NCI-H1694 (cell line): Measurements from ENCODE around the gene VSTM2L.

Experiments used
- DNase-seq: peaks from one replicate; lab custom pipeline; 2025; lab: John Stamatoyannopoulos, UW

Gene VSTM2L

DNA sequence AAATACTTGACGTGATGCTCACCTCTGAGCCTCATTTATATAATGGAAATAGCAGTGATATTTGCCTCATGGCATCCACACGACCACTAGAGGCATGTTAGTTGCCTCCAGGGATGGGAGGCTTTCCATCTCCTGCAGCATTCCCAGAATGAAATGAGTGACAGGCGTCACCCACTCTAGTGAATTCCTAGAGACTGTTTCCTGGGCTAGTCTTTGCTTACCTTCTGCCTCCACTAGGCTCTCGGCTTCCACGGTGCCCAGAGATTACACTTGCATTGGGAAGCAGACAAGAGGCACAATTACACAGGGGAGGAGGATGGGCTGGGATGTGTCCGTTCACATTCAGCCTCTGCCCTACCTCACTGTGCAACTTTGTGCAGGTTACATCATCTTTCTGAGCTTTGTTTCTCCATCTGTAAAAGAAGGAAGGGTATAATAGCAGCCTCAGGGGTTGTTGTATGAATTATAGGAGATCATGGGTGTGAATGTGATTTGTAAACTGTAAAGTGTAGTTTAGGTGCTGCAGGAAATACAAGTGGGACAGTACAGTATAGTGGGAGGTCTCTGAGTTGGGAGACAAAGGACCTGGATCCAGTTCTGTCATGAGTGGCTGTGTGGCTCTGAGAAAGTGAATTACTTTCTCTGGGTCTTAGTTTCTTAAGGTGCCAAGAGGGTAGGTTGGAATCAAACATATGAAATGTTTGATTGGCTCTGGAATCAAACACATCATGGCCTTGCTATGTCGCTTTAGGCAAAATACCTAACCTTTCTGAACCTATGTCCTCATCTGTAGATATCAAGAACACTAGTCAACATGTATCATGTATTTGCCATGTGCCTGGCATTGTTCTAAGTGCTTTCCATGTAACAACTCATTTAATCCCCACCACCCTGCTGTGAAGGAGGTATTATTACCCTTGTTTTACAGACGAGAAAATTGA, 3.6 kb upstream of the VSTM2L start:
- no peak for DNase-seq

DNA sequence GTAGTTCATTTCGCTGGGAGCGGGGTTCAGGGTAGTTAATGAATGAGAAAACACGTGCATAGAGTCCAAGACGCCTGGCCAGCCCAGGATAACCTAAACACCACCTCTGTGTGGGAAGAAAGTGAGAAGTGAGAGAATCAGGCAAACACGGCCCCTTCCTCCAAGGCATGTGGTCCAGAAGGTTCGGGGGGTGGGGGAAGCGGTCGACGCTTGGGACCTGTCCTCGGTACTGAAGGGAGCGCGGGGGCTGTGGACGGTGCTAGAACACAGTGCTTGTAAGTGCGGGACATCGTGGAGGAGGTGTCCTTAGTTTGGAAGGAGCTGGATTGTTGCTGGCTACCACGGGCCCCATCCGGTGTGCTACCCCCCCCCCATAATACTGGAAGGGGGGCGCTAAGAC, 1.7 kb upstream of the VSTM2L start:
- no peak for DNase-seq

DNA sequence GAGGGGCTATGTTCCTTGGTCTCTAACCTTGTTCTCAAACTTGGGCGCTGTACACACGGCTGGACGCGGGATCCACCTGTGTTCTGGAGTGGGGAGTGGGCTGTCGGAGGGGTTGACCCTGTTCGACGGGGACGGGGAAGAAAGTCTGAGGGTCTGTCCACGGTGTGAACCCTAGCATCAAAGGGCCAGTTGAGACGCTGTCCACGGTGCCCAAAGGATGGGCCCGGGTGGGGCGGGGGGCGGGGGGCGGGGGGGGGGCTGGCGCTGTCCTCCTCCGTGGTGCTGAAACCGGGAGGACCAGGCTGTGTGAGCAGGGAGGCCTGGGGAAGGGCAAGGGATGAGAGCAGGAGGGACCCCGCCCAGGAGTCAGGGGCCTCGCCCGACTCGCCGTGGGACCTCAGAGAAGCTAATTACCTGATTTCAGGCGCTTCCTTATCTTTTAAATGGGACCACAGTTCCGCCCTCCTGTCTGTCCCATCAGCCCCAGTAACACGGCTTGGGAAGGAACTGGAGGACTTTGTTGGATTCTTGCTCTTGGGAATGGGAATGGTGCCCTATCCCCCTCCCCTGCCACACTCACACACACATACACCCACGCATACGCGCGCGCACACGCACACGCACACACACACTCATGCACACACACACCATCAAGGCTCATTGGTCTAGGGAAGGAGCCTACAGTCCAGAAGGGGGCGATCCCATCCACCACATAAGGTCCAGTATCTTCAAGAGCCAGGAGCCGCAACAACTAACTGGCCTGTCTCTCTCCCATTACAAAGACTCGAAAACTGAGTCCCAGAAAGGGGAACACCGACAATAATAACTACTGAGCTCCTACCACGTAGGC, 1.0 kb upstream of the VSTM2L start:
- peak; percentile 50 for DNase-seq

DNA sequence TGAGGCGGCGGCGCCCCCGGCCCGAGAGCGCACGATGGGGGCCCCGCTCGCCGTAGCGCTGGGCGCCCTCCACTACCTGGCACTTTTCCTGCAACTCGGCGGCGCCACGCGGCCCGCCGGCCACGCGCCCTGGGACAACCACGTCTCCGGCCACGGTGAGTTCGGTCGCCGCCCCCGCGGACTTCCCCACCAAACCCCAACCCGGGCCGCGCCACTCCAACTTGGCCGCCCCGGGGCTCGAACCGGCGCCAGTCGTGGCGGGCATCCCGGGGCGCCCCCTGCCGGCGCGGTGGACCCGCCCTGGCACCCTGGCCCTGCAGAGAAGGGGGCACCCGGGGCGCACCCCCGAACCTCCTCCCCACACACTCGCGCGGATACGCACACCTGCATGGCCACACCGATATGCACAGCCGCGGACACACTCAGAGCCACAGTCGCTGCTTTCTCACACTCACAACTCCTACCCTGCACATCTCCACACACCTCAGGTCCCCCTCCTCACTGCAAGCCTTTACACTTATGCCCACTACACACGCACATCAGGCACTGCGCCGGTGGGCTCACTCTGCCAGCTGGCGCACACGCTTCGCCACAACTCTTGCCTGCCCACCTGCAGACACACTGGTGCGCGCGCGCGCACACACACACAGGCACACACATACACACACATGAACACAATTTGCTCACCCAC, 535 bp downstream of the VSTM2L start:
- no peak for DNase-seq

DNA sequence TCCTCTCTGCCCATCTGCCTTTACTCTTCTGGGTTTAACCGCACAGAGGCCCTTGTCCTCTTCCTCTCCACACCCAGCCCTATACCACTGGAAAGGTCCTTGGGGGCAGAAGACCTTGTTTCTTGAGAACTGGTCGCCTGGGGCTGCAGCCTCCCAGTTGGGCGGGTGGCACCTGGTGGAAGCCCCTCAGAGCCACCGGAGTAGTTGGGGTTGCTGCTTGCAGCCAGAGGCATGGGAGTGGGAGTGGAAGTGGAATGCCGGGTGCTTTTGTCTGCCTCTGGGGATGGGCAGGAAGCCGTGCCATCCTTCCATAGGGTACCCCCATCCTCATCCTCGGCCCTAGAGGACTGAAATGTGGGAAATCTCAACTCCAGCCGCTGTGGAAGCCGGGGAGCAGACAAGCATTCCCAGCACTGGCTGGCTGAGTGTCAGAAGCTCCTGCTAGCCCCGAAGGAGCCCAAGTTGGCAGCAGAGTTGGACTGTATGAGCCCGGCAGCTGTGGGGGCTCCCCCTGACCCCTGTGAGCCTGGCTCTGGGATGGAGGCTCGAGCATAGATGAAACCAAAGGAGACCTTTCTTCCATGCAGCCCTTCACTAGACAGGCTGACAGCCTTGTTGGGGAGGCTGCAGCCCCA, 1.2 kb downstream of the VSTM2L start:
- DNase-seq, result no peak

DNA sequence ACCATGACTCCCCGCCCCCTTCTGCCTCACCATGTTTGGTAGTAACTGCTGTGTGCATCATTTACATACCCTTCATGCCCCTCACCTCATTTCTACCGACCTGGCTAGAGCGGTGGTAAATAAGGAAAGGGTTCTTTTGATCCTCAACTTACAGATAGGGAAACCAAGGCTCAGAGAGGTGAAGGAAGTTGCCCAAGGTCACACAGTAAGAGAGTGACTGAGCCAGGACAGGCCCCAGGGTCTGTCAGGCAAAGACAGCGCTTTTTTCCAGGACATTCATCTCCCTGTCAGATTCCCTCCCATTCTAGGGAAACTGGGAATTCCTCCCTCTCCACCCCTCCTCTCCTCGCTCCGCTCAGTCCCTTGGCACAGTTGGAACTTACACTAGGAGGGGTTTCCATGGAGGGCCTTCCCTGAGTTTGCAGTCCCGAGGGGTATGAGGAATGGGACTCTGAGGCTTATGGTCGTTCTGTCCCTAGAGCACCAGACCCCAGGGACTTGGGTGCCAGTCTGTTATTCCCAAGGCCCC, 2.0 kb downstream of the VSTM2L start:
- DNase-seq, result no peak

DNA sequence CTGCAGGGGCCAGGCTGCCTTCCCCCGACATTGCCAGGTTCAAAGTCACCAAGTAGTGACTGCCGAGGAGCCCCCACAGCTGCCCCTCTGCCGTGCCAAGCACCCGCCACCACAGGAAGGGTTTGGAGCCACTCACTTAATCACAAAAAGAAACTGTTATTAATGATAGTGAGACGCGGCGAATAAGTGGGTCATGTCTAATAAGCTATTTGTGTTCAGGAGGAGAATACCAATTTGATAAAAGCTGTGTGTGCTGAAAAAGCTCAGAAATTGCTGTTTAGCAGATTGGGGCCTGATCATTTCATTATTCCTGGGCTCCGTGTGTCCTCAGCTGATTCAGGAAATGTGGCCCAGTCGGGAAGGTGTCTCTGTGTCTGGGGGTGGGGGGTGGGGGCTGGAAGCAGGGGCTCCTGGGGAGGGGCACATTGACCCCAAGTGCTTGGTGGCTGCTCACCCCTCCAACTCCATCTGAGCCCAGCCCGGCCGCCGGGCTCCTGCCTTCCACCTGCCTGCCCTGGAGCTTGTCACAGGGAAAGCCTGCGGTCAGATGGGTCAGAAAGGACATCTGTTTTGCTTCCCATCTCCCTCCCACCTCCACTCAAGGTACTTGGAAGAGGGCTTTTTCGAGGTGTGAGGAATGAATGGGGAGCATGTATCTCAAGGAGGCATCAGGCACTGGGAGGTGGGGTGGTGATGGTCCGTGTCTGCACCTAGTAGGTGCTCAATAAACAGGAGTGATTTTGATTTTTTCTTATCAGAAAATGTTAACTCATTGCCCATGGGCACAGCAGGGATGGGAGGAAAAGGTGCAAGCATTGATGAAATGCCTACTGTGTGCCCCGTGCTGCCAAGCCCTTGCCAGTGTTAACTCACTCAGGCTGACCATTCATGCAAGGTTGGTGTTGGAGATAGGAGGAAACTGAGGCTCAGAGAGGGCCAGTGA, 3.0 kb downstream of the VSTM2L start:
- no peak for DNase-seq

DNA sequence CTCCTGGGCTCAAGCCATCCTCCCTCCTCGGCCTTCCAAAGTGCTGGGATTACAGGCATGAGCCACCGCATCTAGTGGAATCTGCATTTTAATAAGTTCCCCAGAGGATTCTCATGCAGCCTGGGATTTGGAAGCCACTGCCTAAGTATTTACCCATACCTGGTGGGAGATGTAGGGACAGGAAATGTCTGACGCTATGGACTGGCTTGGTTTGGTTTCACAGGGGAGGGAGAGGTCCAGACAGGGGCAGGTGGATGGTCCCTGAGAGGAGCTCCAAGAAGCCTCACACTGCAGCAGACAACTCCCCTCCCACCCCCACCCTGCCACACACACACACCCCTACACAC, 4.4 kb downstream of the VSTM2L start:
- no peak for DNase-seq

DNA sequence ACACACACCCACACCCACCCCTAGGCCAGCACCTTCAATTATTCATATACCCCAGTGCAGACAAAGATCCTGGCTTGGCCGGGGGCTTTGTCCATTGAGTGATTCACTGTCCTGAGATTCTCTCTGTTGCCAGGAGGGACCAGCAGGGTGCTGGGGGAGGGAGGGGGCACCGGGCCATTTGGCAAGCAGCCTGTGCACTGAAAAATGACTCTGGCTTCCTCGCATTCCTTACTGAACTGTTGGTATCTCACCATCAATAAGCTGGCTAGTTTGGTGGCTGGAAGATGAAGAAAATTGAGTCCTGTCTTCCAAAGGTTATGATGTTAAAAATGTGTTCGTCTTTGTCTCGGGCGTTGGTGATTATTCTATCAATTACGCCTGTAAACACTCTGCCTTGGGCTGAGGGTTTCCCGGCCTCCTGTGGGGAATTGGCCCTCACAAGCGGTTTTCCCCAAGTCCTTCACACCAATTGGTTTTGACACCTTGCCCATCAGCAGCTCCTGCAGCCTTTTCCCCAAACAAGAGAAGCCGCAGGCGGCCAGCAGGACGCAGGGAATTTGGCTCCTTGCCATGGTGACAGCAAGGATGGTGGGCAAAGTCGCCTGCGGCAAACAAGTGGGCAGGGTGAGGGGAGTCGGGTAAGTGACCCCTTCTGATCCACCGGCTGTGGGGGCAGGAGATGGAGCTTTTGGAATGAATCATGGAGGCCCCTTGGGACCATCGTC, 4.9 kb downstream of the VSTM2L start:
- DNase-seq, result no peak

DNA sequence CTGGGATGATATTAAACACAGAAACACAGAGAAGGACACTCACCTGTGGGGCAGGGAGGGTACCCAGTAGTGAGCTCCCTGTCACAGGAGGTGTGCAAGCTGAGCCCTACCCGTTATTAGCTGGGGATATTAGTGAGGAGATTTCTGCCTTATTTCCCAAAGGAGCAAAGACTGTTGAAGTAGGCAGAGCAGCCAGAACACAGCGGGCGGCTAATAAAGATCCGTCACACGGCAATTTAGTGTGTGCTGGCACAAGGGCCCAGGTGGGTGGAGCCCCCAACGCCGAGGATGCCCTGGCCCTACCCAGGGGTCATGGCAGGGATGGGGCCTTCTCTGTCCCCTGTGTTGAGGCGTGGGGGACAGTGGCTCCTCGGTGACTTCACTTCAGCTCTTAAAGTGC, 8.3 kb downstream of the VSTM2L start:
- DNase-seq, result no peak

DNA sequence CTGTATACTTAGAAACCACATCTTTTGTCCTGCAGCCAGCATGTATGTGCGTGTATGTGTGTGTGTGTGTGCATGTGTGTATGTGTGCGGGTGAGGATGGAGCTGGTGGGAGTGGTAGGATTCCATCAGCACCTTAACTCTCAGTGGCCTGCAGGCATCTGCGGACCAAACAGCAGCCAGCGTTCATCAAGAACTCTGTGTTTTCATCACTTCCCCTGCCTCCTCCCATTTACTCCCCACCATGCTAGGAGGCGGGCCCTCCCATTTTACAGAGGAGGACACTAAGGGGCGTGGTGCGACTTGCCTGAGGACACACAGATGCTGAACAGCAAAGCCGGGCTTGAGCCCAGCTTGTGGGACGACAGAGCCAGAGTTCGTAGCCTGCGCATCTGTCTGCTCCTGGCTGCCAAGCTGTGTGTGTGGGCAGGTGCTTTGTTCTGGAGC, 8.9 kb downstream of the VSTM2L start:
- DNase-seq, result peak; percentile 87

DNA sequence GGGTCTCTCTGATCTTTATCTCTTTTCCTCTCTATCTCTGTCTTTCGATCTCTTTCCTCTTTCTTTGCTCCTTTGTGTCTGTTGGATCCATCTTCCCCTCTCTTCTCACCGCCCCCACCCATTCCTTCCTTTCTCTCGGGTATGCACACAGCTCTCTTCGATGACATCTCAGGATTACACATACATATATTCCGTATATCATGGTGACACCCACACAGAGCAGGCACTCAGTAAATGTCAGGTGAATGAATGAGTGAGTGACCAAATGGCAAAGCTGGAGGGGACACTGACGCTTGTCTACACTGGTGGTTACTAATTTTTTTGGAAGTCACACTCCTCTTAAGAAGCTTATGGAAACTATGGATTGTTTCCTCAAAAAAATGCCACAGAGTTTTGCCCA, 9.9 kb downstream of the VSTM2L start:
- DNase-seq, result no peak

DNA sequence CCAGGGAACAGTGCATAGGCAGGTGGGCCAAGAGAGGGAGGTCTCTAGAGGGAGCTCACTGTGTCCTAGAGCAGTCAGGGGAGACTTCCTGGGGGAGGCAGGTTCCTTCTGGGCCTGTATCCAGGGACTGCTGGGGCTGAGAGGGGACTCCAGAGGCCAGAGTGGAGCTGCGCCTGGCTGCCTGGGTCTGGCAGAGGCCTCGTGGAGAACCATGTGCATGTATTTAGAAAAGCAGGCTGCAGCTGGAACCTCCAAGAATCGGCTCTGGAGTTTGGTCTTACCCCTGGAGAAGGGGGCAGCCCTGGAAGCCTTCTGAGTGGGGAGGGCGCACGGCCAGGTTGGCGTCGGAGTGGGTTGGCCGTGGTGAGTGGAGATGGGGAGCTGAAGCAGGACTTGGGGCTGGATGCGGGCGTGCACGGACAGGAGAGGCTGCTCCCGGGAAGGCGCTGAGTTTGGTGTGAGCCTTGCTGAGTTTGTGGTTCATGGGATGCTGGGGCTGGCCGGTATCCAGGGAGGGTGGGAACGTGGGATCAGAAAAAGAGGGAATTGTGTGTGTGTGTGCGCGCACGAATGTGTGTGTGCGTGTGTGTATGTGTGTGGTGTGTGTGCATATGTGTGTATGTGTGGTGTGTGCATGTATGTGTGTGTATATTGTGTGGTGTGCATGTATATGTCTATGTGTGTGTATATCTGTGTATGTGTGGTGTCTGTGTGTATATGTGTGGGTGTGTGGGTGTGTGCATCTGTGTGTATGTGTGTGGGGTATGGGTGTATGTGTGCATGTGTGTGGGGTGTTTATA, 10.8 kb downstream of the VSTM2L start:
- DNase-seq, result no peak

DNA sequence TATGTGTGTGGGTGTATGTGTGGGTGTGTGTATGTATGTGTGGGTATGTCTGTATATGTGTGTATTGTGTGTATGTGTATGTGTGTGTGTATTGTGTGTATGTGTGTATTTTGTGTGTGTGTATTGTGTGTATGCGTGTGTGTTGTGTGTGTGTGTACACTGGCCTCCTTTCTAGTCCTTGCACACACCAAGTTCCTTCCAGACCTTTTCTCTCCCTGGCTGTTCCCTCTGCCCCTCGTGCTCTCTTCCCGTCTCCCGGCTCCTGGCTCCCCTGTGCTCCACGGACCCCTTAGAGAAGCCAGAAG, 11.4 kb downstream of the VSTM2L start:
- DNase-seq, result no peak

DNA sequence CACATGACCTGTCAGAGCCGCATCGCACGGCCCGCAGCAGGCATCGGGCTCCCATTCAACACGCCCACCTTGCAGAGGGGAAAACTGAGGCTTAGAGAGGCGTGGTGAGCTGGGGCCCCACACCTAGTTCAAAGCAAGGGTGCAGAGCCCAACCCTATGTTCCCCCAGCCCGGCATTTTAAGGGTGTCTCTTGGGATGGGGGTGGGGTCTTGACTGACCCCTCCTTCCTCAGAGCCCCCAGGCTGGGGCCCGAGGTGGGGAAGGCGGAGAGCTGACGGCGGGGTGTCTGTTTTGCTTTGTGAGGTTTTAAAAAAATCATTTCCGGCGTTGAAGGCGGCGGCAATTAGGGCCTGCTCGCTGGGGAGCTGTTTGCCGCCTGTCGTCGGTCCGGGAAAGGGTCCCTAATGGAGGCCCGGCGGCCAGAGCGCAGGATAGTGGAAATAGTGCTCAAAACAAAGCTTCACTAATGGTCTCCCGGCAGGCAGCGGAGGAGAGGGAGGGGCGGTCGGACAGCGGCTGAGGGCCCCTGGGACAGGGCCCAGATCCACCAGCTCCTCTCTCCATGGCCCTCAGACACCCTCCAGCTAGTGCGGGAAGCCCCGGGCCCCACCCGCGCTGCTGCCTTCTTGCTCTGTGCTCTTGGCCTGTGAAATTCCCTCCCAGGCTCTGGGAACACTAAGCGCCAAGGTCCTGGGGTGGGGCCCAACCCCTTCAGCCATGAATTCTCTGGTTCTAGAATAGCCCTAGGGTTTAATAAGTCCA, 11.9 kb downstream of the VSTM2L start:
- no peak for DNase-seq

DNA sequence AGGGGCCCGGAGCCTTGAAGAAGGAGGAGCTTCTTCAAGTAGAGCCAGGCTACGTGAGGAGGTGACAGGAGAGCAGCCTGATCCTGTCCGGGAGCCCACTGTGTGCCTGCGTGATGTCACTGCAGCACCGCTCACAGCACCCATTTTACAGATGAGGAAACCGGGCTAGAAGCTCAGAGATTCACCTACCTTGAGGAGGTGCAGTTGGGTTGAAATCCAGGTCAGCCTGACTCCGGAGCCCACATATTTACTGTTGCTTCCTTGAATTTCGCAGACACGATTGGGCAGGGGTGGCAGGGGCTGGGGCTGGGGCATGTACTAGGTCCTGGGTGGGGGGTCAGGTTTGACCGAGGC, 12.5 kb downstream of the VSTM2L start:
- no peak for DNase-seq

DNA sequence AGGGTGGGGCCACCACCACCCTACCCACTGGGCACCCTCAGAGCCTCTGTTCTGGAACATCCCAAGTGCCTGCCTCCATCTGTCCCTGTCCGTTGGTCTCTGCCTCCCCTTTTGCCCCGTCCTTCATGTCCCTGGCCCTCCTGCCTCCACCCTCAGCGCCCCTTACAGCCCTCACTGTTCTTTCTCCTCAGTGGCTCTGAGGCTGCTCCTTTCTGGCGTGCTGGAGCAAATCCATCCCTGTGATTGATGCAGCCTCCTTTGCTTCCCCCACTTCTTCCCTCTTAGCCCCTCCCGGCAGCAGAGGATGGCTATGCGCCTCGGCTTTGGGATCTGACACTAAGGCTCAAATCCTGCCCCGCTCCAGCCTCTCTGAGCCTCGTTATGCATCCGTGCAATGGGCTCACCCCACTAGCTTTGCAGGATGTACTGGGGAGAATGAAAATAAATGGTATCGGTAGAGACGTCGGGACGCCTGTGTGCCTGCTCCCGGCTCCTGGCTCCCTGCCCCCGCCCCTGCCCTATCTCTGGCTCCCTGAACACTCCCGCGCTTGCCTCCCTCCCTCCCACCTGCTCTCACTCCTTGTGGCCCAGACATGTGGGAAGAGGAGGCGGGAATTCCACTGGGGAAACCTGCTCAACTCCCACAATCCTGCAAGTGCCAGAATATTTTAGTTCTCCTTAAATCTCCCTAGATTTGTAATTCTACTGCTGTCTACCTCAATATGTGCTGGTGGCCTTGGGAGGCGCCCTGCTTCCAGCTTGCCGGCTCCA, 13.1 kb downstream of the VSTM2L start:
- peak; percentile 26 for DNase-seq

DNA sequence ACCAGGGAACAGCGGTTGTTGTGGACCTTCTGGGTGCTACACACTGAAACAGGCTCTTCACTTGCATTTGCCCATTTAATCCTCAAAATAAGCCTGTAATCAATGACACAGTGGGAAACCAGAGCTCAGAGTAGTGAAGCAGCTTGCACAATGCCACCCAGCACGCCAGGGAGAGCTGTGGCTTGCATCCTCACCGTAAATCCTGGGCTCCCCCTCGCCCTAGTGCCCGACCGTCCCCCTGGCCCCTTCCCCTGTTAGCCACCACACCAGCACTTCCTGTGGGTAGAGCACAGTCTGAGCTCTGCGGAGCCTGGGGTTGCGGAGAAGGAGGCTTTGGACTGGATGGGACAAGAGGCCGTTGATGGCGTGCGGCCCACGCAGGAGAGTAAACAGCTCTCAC, 14.5 kb downstream of the VSTM2L start:
- no peak for DNase-seq
